Measurements from ENCODE around the gene CLEC4F. TPM values are rescaled to one million over a fixed set of nuclear protein-coding genes. Genes with fewer than 3 reads are reported as not detected.

The CLEC4F gene
- total and polyA plus RNA-seq, 9 donors, result 0.11 to 1.4 (median 0.42) TPM; not detected in 1

GRCh38 chr2:70766357-70767078 is 53.9 kb downstream of the CLEC4F start:
- Histone ChIP-seq H3K4me1 (ENCODE audit: insufficient read depth) (peaks cover 4% of the 10 kb centered on the region), H3K4me3 (no peak overlapping the region), H3K27ac (no peak overlapping the region), H3K36me3 (no peaks in the 10 kb centered on the region), H3K9me3 (no peaks in the 10 kb centered on the region), H3K27me3 (no peaks in the 10 kb centered on the region)
- TF ChIP-seq EP300 (IDR thresholded peaks at IDR 0.05) (no peak), POLR2A (IDR thresholded peaks at IDR 0.05) (no peak)
- DNase-seq, result no peak
- intact Hi-C loops (cut with DNase I), result no loop called here
- WGBS, 3 donors, result 24 to 32% (median 26%) methylated on average over 7 of the region's 7 CpGs

DNA sequence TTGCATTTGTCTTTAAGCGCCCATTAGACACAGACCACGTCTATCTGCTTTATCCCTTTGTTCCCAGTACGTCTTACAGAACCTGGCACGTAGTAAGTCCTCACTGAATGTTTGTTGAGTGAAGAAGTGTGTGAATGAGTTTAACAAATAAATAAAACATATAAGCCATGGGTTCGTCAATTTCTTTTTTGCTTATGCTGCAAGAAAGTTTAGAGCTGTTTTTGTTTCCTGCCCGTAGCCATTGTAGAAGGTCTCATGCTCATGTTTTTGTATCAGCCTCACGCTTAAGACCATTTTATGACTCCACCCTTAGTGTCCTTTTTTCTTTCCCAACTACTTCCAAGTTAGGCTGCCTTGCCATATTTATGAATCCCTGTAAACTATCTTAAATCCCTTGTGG is 54.9 kb downstream of the CLEC4F start:
- no peak for DNase-seq
- Histone ChIP-seq H3K27me3 (no peaks in the 10 kb centered on the region), H3K4me1 (ENCODE audit: insufficient read depth) (peaks cover 4% of the 10 kb centered on the region), H3K27ac (no peak overlapping the region), H3K4me3 (no peak overlapping the region), H3K9me3 (no peaks in the 10 kb centered on the region), H3K36me3 (no peaks in the 10 kb centered on the region)
- TF ChIP-seq EP300 (IDR thresholded peaks at IDR 0.05) (no peak), CTCF (IDR thresholded peaks at IDR 0.05) (no peak), POLR2A (IDR thresholded peaks at IDR 0.05) (no peak)
- 73 to 85% (median 80%) methylated on average over 7 of the region's 7 CpGs for WGBS, 3 donors
- intact Hi-C loops (cut with DNase I), result no loop called here

DNA sequence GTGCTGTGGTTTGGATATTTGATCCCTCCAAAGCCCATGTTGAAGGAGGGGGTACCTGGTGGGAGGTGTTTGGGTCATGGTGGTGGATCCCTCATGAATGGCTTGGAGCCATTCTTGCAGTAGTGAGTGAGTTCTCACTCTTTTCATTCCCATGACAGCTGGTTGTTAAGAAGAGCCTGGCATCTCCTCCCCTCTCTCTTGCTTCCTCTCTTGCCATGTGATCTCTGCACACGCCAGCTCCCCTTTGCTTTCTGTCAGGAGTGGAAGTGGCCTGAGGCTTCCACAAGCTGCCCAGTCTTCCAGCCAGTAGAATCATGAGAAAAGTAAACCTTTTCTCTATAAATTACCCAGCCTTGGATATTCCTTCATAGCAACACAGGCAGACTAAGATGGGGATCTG is 61.0 kb downstream of the CLEC4F start:
- Histone ChIP-seq H3K4me1 (ENCODE audit: insufficient read depth) (no peaks in the 10 kb centered on the region), H3K9me3 (no peaks in the 10 kb centered on the region), H3K36me3 (no peaks in the 10 kb centered on the region), H3K4me3 (no peak overlapping the region), H3K27me3 (no peaks in the 10 kb centered on the region), H3K27ac (no peak overlapping the region)
- intact Hi-C loops (cut with DNase I), result no loop called here
- no peak for DNase-seq
- TF ChIP-seq POLR2A (IDR thresholded peaks at IDR 0.05), result no peak
- TF ChIP-seq EP300 (IDR thresholded peaks at IDR 0.05), result no peak
- TF ChIP-seq CTCF (IDR thresholded peaks at IDR 0.05), result no peak
- 64 to 79% (median 67%) methylated on average over 1 of the region's 1 CpG for WGBS, 3 donors

Small RNA genes within 50 kb of the gene (small RNA-seq; reads per million reads assigned to genes)
- not detected for gene HMGN2P21

Other genes with a start within 250 kb of the CLEC4F start
- 1 to 10 TPM in 4 of 7 donors, under 1 TPM in 3; 0.38 to 6.2 (median 1.2) TPM for gene ADD2, start 52.4 kb downstream of the CLEC4F start, total RNA-seq
- gene ADD2, start 52.4 kb downstream of the CLEC4F start, polyA plus RNA-seq, result under 1 TPM; 0.29 to 0.62 TPM
- under 1 TPM in 1 of 7 donors, not detected in 6; 0.35 TPM for gene FIGLA, start 30.0 kb downstream of the CLEC4F start, total RNA-seq
- 1 to 10 TPM in 1 of 2 donors, not detected in 1; 3.3 TPM for gene FIGLA, start 30.0 kb downstream of the CLEC4F start, polyA plus RNA-seq
- gene CD207, start 15.2 kb upstream of the CLEC4F start, total RNA-seq, result 1 to 10 TPM in 1 of 7 donors, under 1 TPM in 4, not detected in 2; 0.13 to 1.5 (median 0.40) TPM
- under 1 TPM; 0.35 to 0.83 TPM for gene CD207, start 15.2 kb upstream of the CLEC4F start, polyA plus RNA-seq
- 1 to 10 TPM in 3 of 7 donors, under 1 TPM in 4; 0.24 to 2.8 (median 0.99) TPM for gene VAX2, start 80.0 kb upstream of the CLEC4F start, total RNA-seq
- gene VAX2, start 80.0 kb upstream of the CLEC4F start, polyA plus RNA-seq, result 1 to 10 TPM in 1 of 2 donors, under 1 TPM in 1; 0.25 to 2.1 TPM
- gene ATP6V1B1, start 115.3 kb upstream of the CLEC4F start, total RNA-seq, result 10 to 100 TPM in 2 of 7 donors, 1 to 10 TPM in 3, under 1 TPM in 1, not detected in 1; 0.72 to 11.9 (median 3.4) TPM
- 1 to 10 TPM in 1 of 2 donors, under 1 TPM in 1; 0.62 to 1.7 TPM for gene ATP6V1B1, start 115.3 kb upstream of the CLEC4F start, polyA plus RNA-seq
- 1 to 10 TPM; 2.0 to 8.3 (median 4.5) TPM for gene ANKRD53, start 158.0 kb upstream of the CLEC4F start, total RNA-seq
- gene ANKRD53, start 158.0 kb upstream of the CLEC4F start, polyA plus RNA-seq, result 1 to 10 TPM; 2.2 to 3.3 TPM
- 10 to 100 TPM; 21.6 to 62.9 (median 57.3) TPM for gene TEX261, start 174.3 kb upstream of the CLEC4F start, total RNA-seq
- gene TEX261, start 174.3 kb upstream of the CLEC4F start, polyA plus RNA-seq, result 100 to 1,000 TPM in 1 of 2 donors, 10 to 100 TPM in 1; 44.4 to 132 TPM
- gene NAGK, start 248.0 kb upstream of the CLEC4F start, total RNA-seq, result 10 to 100 TPM; 58.9 to 94.6 (median 81.1) TPM
- 10 to 100 TPM; 57.7 to 78.5 TPM for gene NAGK, start 248.0 kb upstream of the CLEC4F start, polyA plus RNA-seq

All from ovary (tissue), 9 donors.